Neural crest cell (in vitro differentiated cells): ENCODE measurements around the gene IQSEC2. TPM values are rescaled to one million over a fixed set of nuclear protein-coding genes. Genes with fewer than 3 reads are reported as not detected.

Experiments
- DNase-seq: peaks from one replicate; pipeline ENCODE4 v3.0.0; 2021; ENCODE audit warnings: low read depth, mixed read lengths, low spot score
- H3K27ac Mint-ChIP-seq: one replicate; pipeline ENCODE4 v1.8.0; 2021; ENCODE audit warnings: mild to moderate bottlenecking, mixed read lengths; ENCODE audit not compliant: unreplicated experiment
- H3K27me3 Mint-ChIP-seq: 2 replicates; pipeline ENCODE4 v1.8.0; 2021; ENCODE audit warnings: low read depth, mild to moderate bottlenecking, mixed read lengths
- H3K36me3 Mint-ChIP-seq: 2 replicates; pipeline ENCODE4 v1.8.0; 2021; ENCODE audit warnings: low read depth, mild to moderate bottlenecking, mixed read lengths
- H3K4me1 Mint-ChIP-seq: 2 replicates; pipeline ENCODE4 v1.8.0; 2021; ENCODE audit warnings: mixed read lengths
- H3K4me3 Mint-ChIP-seq: one replicate; pipeline ENCODE4 v1.8.0; 2021; ENCODE audit warnings: mild to moderate bottlenecking, mixed read lengths
- H3K9me3 Mint-ChIP-seq: 2 replicates; pipeline ENCODE4 v1.8.0; 2021; ENCODE audit warnings: mixed read lengths
- total RNA-seq: library from RNA; stranded (reverse); gene quantifications from 2 replicates; pipeline ENCODE4 v1.2.1, GENCODE V29; 2021
- TF ChIP-seq, protein P1 (sequence below): fragments of 200-600 bp; sonication (generic); conservative IDR thresholded peaks from 2 replicates; pipeline ENCODE4 v1.5.0; 2021; ENCODE audit warnings: antibody characterized with exemption, mild to moderate bottlenecking

Gene IQSEC2
- total RNA-seq, 1 donor from 2014 or later = 1.7 TPM

DNA sequence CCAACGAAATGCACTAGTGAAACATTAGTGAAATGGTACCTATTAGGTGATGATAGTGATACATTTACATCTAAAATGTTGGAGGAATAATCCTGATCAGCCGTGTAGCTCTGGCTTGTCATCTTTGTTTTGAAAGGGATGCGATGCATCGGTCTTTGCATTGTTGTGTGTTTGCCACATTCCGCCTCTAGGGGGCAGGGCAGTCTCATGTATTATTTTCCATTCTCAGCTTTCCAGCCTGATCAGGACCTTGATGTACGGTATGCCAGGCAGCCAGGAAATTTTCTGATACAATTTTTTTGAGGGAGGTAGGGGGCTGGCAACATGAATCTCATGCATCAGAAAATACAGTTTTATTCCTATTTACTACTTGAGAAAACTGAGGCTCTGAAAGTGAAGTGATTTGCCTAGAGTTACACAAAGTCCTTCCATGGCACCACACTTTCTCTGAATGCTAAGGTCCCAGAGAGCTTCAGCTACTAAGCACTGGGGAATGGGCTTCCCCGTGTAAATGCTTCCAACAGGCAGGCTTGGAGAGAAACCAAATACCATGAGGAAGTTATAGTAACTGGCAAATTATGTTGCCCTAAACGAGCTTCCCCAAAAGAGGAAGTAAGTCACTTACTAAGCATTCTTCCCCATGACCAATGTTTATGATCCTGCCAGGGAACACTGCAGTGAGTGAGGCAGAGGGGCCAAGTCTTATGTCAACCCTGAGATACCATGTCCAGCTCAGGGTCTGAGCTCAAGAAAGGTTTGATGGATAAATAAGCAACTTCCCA is 31.8 kb upstream of the IQSEC2 start:
- H3K4me1 Mint-ChIP-seq = no peaks in the 10 kb centered on the region
- peak; percentile 67 for DNase-seq
- no peak overlapping the region for H3K27ac Mint-ChIP-seq
- H3K4me3 Mint-ChIP-seq = no peak overlapping the region
- H3K36me3 Mint-ChIP-seq = no peaks in the 10 kb centered on the region
- TF ChIP-seq, protein P1, sequence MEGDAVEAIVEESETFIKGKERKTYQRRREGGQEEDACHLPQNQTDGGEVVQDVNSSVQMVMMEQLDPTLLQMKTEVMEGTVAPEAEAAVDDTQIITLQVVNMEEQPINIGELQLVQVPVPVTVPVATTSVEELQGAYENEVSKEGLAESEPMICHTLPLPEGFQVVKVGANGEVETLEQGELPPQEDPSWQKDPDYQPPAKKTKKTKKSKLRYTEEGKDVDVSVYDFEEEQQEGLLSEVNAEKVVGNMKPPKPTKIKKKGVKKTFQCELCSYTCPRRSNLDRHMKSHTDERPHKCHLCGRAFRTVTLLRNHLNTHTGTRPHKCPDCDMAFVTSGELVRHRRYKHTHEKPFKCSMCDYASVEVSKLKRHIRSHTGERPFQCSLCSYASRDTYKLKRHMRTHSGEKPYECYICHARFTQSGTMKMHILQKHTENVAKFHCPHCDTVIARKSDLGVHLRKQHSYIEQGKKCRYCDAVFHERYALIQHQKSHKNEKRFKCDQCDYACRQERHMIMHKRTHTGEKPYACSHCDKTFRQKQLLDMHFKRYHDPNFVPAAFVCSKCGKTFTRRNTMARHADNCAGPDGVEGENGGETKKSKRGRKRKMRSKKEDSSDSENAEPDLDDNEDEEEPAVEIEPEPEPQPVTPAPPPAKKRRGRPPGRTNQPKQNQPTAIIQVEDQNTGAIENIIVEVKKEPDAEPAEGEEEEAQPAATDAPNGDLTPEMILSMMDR = peak; percentile 74
- peaks cover 17% of the 10 kb centered on the region for H3K27me3 Mint-ChIP-seq
- no peaks in the 10 kb centered on the region for H3K9me3 Mint-ChIP-seq

DNA sequence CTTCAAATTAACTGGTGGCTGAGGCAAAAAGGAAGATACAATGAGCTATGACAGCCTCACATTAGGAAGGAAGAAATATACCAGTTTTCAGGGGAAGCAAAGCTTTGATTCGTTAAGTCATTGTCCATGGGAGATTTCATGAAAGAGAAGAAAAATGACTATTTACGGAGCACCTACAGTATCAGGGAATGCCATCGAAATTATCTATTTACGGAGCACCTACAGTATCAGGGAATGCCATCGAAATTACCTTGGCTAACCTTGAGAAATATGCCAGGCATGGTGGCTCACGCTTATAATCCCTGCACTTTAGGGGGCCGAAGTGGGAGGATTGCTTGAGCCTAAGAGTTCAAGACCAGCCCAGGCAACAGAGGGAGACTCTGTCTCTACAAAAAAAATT is 28.5 kb upstream of the IQSEC2 start:
- no peak overlapping the region for H3K4me3 Mint-ChIP-seq
- no peaks in the 10 kb centered on the region for H3K9me3 Mint-ChIP-seq
- H3K27me3 Mint-ChIP-seq = peaks cover 6% of the 10 kb centered on the region
- DNase-seq = no peak
- no peaks in the 10 kb centered on the region for H3K36me3 Mint-ChIP-seq
- no peaks in the 10 kb centered on the region for H3K4me1 Mint-ChIP-seq
- H3K27ac Mint-ChIP-seq = no peak overlapping the region
- TF ChIP-seq, protein P1 = no peak

DNA sequence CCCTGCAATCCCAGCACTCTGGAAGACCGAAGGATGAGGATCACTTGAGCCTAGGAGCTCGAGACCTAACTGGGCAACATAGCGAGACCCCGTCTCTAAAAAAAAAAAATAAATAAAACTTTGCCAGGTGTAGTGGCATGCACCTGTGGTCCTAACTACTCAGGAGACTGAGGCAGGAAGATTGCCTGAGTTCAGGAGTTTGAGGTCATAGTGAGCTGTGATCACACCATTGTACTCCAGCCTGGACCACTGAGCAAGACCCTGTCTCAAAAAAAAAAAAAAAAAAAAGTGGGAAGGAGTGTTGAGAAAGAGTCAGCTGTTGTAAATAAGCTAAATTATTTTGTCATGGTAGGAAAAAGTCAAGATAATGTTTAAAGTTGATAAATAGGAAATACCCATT is 27.5 kb upstream of the IQSEC2 start:
- no peaks in the 10 kb centered on the region for H3K9me3 Mint-ChIP-seq

DNA sequence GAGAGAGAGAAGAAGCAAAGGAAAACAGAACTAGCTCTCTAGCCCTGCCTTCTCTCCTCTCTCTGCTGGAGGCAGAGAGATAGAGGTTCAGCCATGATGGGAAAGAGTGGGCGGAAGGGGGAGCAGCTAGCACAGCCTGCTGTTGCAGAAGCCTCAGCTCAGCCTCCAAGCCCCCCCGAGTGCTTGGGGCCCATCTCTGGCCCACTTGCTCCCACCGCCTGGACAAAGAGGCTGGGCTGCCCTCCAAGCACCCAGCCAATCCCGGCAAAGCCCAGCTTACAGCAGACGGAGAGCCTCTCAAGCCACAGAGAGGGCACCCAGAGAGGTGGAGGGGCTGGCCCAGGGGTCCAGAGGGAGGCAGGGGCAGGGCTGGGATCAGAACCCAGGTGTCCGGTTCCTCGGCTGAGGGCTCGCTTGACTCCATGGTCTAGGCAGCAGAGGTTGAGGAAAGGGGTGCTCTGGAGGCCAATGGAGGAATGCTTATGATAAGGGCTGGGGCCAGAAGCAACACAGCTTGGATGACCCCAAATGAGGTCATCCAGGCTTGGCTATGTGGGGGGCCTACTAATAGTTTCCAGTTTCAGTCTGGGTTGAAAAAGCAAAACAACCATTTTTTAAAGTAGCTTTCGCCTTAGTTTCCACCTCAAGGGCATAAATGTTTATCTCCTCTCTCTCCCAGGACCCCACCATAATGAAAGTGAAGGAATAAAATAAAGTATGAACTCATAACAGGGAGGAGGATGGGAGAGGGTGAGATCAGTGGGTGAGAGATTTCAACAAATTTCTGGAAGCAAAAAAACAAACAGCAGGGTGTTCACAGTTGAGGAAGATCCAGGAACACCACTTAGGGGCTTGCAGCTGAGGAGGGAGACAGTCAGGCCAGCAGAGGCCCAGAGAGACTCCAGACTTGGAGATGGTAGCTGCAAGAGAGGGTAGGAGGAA is 24.9 kb upstream of the IQSEC2 start:
- no peak overlapping the region for H3K4me3 Mint-ChIP-seq
- no peak for DNase-seq
- peaks cover 3% of the 10 kb centered on the region for H3K4me1 Mint-ChIP-seq
- no peaks in the 10 kb centered on the region for H3K27me3 Mint-ChIP-seq
- no peaks in the 10 kb centered on the region for H3K36me3 Mint-ChIP-seq
- H3K27ac Mint-ChIP-seq = no peak overlapping the region
- no peaks in the 10 kb centered on the region for H3K9me3 Mint-ChIP-seq
- TF ChIP-seq, protein P1 = no peak

More for the DNA sequence above, 27.5 kb upstream of the IQSEC2 start:
- H3K27me3 Mint-ChIP-seq = peaks cover 3% of the 10 kb centered on the region
- TF ChIP-seq, protein P1 = no peak
- no peak overlapping the region for H3K4me3 Mint-ChIP-seq
- H3K27ac Mint-ChIP-seq = no peak overlapping the region
- peaks cover 3% of the 10 kb centered on the region for H3K4me1 Mint-ChIP-seq
- no peaks in the 10 kb centered on the region for H3K36me3 Mint-ChIP-seq
- DNase-seq = no peak

DNA sequence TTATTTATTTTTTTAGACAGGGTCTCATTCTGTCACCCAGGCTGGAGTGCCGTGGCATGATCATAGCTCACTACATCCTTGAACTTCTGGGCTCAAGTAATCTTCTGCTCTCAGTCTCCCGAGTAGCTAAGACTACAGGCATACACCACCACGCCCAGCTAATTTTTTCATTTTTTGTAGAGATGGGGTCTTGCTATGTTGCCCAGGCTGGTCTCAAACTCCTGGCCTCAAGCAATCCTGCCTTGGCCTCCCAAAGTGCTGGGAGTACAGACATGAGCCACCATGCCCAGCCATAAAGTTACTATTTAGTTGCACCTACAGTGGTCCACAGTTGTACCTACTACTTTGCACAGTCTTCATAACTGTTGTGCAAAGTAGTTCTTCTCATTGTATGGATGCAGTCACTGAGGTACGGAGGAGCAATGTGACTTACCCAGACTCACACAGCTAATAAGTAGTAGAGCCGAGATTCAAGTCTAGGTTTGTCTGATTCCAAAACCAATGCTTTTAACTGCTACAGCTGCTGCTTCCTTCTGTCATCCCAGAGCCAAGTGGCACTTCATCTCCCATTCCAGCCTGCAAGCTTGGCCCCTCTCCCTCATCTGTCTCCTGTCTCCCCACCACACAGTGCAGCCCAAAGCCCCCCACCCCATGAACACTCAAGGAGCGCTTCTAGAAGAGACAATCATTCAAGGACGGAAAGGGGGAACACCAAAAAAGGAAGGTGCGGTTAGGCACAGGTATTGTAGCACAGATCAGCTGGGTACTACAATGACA is 24.0 kb upstream of the IQSEC2 start:
- Mint-ChIP-seq H3K4me3 (no peak overlapping the region), H3K36me3 (no peaks in the 10 kb centered on the region), H3K4me1 (peaks cover 3% of the 10 kb centered on the region), H3K9me3 (no peaks in the 10 kb centered on the region), H3K27me3 (no peaks in the 10 kb centered on the region), H3K27ac (no peak overlapping the region)
- DNase-seq = no peak
- TF ChIP-seq, protein P1 = no peak
